ENCODE data around the gene POU4F1. TPM values are rescaled to one million over a fixed set of nuclear protein-coding genes. Genes with fewer than 3 reads are reported as not detected.
A peak's percentile ranks its signal among the peaks of the same experiment; 100 is the strongest.

Gene POU4F1
- total RNA-seq, 1 donor from 2014 or later, result not detected

DNA sequence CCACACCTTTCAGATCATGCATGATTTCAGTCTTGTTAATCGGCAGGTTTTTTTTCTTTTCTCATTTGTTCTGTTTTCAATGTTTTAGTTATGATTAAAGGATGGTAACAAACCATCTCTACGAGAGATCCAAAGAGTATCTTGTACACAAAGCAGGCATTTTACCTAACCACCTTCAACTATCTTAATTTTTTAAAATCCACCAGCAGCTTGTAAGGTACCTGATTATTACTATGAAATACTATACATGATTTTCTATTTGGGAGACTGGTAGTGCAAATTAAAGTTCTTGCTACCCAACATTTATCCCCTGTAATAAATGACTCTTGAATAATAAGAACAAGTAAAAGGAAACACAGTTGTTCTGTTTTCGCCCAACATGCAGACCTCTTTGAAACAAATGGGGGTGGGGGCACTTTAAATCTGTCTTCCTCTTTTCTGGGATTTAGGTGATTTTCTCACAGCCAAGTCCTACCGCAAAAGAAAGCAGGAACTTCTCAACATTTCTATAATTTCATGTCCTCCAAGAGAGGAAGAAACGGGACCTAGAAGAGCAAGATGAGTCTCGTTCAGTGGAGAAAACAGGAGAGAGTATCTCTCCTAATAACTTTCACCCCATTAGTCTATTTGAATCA is 3.6 kb downstream of the POU4F1 start:
- TF ChIP-seq, protein P1, sequence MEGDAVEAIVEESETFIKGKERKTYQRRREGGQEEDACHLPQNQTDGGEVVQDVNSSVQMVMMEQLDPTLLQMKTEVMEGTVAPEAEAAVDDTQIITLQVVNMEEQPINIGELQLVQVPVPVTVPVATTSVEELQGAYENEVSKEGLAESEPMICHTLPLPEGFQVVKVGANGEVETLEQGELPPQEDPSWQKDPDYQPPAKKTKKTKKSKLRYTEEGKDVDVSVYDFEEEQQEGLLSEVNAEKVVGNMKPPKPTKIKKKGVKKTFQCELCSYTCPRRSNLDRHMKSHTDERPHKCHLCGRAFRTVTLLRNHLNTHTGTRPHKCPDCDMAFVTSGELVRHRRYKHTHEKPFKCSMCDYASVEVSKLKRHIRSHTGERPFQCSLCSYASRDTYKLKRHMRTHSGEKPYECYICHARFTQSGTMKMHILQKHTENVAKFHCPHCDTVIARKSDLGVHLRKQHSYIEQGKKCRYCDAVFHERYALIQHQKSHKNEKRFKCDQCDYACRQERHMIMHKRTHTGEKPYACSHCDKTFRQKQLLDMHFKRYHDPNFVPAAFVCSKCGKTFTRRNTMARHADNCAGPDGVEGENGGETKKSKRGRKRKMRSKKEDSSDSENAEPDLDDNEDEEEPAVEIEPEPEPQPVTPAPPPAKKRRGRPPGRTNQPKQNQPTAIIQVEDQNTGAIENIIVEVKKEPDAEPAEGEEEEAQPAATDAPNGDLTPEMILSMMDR (IDR thresholded peaks at IDR 0.05), result no peak
- no peaks in the 10 kb centered on the region for H3K36me3 ChIP-seq
- no peaks in the 10 kb centered on the region for H3K9me3 ChIP-seq
- no peak overlapping the region for H3K4me3 ChIP-seq
- H3K27ac ChIP-seq, result no peak overlapping the region
- peaks cover 71% of the 10 kb centered on the region for H3K27me3 ChIP-seq
- intact Hi-C loops (cut with DNase I), result no loop called here
- H3K4me1 ChIP-seq, result peaks cover 4 to 16% of the 10 kb centered on the region in 2 donors
- no peak for DNase-seq (ENCODE audit: low spot score in 2 of 2)

GRCh38 chr13:78598966-78599644 is 4.2 kb downstream of the POU4F1 start:
- Histone ChIP-seq H3K27ac (no peak overlapping the region), H3K9me3 (no peaks in the 10 kb centered on the region), H3K36me3 (no peaks in the 10 kb centered on the region), H3K4me3 (no peak overlapping the region), H3K27me3 (peaks cover 71% of the 10 kb centered on the region), H3K4me1 (peaks cover 4 to 16% of the 10 kb centered on the region in 2 donors)
- intact Hi-C loops (cut with DNase I), result no loop called here
- TF ChIP-seq, protein P1 (IDR thresholded peaks at IDR 0.05), result no peak
- no peak for DNase-seq (ENCODE audit: low spot score in 2 of 2)

GRCh38 chr13:78598116-78598781 is 5.1 kb downstream of the POU4F1 start:
- peaks cover 4 to 13% of the 10 kb centered on the region in 2 donors for H3K4me1 ChIP-seq
- H3K9me3 ChIP-seq, result no peaks in the 10 kb centered on the region
- TF ChIP-seq, protein P1 (IDR thresholded peaks at IDR 0.05), result no peak

GRCh38 chr13:78597602-78597932 is 5.8 kb downstream of the POU4F1 start:
- peaks cover 4 to 7% of the 10 kb centered on the region in 2 donors for H3K4me1 ChIP-seq
- TF ChIP-seq, protein P1 (IDR thresholded peaks at IDR 0.05), result no peak
- H3K4me3 ChIP-seq, result no peak overlapping the region
- peaks cover 71% of the 10 kb centered on the region for H3K27me3 ChIP-seq
- no peak for DNase-seq (ENCODE audit: low spot score in 2 of 2)
- H3K9me3 ChIP-seq, result no peaks in the 10 kb centered on the region
- H3K36me3 ChIP-seq, result no peaks in the 10 kb centered on the region
- intact Hi-C loops (cut with DNase I), result no loop called here
- H3K27ac ChIP-seq, result no peak overlapping the region

More at GRCh38 chr13:78598116-78598781, 5.1 kb downstream of the POU4F1 start:
- no peak overlapping the region for H3K4me3 ChIP-seq
- no peak for DNase-seq (ENCODE audit: low spot score in 2 of 2)
- no peak overlapping the region for H3K27ac ChIP-seq
- intact Hi-C loops (cut with DNase I), result no loop called here
- no peaks in the 10 kb centered on the region for H3K36me3 ChIP-seq
- H3K27me3 ChIP-seq, result peaks cover 72% of the 10 kb centered on the region

DNA sequence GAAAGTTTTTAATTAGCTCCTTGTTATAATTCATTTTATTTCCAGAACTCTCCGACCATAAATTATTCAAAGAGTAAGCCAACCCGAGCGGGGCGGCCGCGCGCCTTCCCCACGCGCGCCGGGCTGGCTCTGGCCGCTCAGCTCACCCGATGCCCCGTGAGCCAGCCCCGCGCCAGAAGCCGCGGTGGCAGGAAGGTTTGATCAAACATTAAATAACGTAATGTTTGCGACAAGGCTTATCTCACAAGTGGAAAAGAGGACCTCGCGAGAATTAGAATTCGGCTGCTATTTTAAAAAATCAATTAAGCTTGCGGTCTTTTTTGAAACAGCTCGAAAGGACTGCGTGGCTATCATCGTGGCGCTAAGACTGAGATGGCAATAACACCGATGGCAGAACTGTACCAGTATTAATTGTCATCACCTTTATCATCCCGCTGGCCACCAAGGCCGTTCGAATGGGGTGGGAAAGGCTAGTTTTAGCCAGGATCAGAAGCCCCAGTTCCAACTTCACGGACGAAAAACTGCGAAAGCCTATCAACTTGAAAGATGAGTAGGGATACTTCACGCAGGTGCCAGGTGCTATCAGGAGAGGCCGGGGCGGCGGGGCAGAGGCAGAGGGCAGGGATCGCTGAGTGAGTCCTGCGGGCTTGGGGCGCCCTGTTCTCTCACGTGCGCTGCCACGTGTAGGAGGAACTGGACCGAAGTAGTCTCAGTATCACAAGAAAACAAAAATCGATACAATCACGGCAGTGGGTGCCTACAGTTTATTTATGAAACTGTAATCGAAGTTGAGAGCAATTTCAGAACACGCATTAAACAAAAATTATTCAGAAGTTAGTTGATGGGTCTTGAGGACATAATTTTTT is 6.4 kb downstream of the POU4F1 start:
- TF ChIP-seq, protein P1 (IDR thresholded peaks at IDR 0.05), result no peak
- Histone ChIP-seq H3K4me1 (peaks cover 4 to 7% of the 10 kb centered on the region in 2 donors), H3K27ac (no peak overlapping the region), H3K27me3 (peaks cover 71% of the 10 kb centered on the region), H3K4me3 (peak overlapping the region in 1 of 2 donors; percentile 38), H3K36me3 (no peaks in the 10 kb centered on the region), H3K9me3 (no peaks in the 10 kb centered on the region)
- DNase-seq (ENCODE audit: low spot score in 2 of 2), result no peak
- intact Hi-C loops (cut with DNase I), result no loop called here
